ENCODE data around the gene C2orf49. TPM values are rescaled to one million over a fixed set of nuclear protein-coding genes. Genes with fewer than 3 reads are reported as not detected.

Gene C2orf49
- total RNA-seq, 1 experiment from 2014 or later: 20.0 TPM

GRCh38 chr2:105393373-105394055 is 56.2 kb downstream of the C2orf49 start:
- TF ChIP-seq REST (IDR thresholded peaks at IDR 0.05; ENCODE audit: insufficient read depth in 1 of 2, low read depth in 2 of 2, low read length in 1 of 2): no peak
- TF ChIP-seq POLR2AphosphoS5 (IDR thresholded peaks at IDR 0.05; ENCODE audit: low read depth, low read length): peak; percentile 61; the same call in 1 of the 2 replicates
- ATAC-seq (no peak), DNase-seq (ENCODE audit: low read depth, low spot score) (no peak)
- H3K27ac ChIP-seq (ENCODE audit: low read length): peak overlapping the region; percentile 100
- H3K4me1 ChIP-seq (ENCODE audit: control insufficient read depth, insufficient read depth, low read length): peaks cover 81% of the 10 kb centered on the region
- intact Hi-C loops (cut with micrococcal nuclease; ENCODE audit: unreplicated experiment) (no loop called here), in situ Hi-C loops (cut with HindIII; ENCODE audit: low pct_unique_long_range_greater_than_20kb, low sequenced_read_pairs) (no loop called here)
- ChIA-PET CTCF (interaction anchor here (1.1 kb wide), 1 partner anchor 128 kb away, joined by 3 read pairs; no protein-coding TSS in a partner anchor), POLR2A (interaction anchor here (1.1 kb wide), 1 partner anchor 17 kb away, joined by 3 read pairs; no protein-coding TSS in a partner anchor)
- BruUV-seq (replicated peaks): no TSS peak
- no peaks in the 10 kb centered on the region for H3K27me3 ChIP-seq (ENCODE audit: control insufficient read depth, insufficient read depth, low read length)
- H3K9me3 ChIP-seq (ENCODE audit: control insufficient read depth, insufficient read depth, low read depth, low read length): no peaks in the 10 kb centered on the region
- peak overlapping the region; percentile 86 to 90 for H3K4me3 ChIP-seq (ENCODE audit: low read depth in 2 of 2, low read length in 2 of 2)
- peaks cover 23% of the 10 kb centered on the region for H3K36me3 ChIP-seq (ENCODE audit: control insufficient read depth, insufficient read depth, low read length)

GRCh38 chr2:105394951-105395611 is 57.7 kb downstream of the C2orf49 start:
- DNase-seq (ENCODE audit: low read depth, low spot score): no peak
- peaks cover 75% of the 10 kb centered on the region for H3K4me1 ChIP-seq (ENCODE audit: control insufficient read depth, insufficient read depth, low read length)
- 0 out of 2 replicates have a peak, but pooled peaks have one; percentile 43 for TF ChIP-seq SIN3A (IDR thresholded peaks at IDR 0.05; ENCODE audit: borderline replicate concordance, insufficient read depth, low read depth, low read length)
- no peak for TF ChIP-seq REST (IDR thresholded peaks at IDR 0.05; ENCODE audit: insufficient read depth in 1 of 2, low read depth in 2 of 2, low read length in 1 of 2)
- TF ChIP-seq CTCF (IDR thresholded peaks at IDR 0.05): no peak
- TF ChIP-seq POLR2AphosphoS5 (IDR thresholded peaks at IDR 0.05; ENCODE audit: low read depth, low read length): peak; percentile 71
- TF ChIP-seq TCF7L2 (IDR thresholded peaks at IDR 0.05; ENCODE audit: low read depth, low read length): peak; percentile 92
- peak overlapping the region; percentile 100 for H3K27ac ChIP-seq (ENCODE audit: low read length)
- H3K9me3 ChIP-seq (ENCODE audit: control insufficient read depth, insufficient read depth, low read depth, low read length): no peaks in the 10 kb centered on the region
- CTCF ChIA-PET: interaction anchor here (1.5 kb wide), 1 partner anchor 124 kb away, joined by 4 read pairs; no protein-coding TSS in a partner anchor
- no TSS peak for BruUV-seq (replicated peaks)
- no peak for ATAC-seq
- peaks cover 21% of the 10 kb centered on the region for H3K36me3 ChIP-seq (ENCODE audit: control insufficient read depth, insufficient read depth, low read length)
- peak overlapping the region; percentile 86 to 90 for H3K4me3 ChIP-seq (ENCODE audit: low read depth in 2 of 2, low read length in 2 of 2)
- in situ Hi-C loops (cut with HindIII; ENCODE audit: low pct_unique_long_range_greater_than_20kb, low sequenced_read_pairs): no loop called here
- POLR2A ChIA-PET: interaction anchor here (1.0 to 1.1 kb wide), 3 partner anchors 16 to 124 kb away, joined by 3 to 6 read pairs (median 4); no protein-coding TSS in a partner anchor
- intact Hi-C loops (cut with micrococcal nuclease; ENCODE audit: unreplicated experiment): loop anchor here (5.0 kb wide), 1 partner anchor 127 kb away; no protein-coding TSS in a partner anchor
- H3K27me3 ChIP-seq (ENCODE audit: control insufficient read depth, insufficient read depth, low read length): no peaks in the 10 kb centered on the region

Data from Panc1 (cell line).